ENCODE measurements around the gene NCK1.

DNA sequence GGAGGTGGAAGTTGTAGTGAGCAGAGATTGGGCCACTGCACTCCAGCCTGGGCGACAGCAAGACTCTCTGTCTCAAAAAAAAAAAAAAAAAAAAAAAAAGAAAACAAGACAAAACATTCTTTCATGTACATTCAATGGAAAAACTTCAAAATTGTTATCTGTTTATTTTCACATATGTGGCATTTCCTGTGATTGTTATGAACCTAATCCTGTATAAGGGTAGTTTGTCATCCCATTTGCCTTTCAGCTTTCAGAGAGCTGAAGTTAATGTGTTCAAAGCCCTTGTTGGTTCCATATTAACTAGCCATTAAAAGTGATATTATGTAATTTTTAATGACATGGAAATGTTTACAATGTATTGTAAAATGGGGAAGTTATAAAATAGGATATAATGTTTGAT is 17.3 kb upstream of the NCK1 start:
- no peak for TF ChIP-seq EZH2phosphoT487 (IDR thresholded peaks at IDR 0.05; ENCODE audit: borderline replicate concordance, low read depth, low read length)
- TF ChIP-seq, protein P1, sequence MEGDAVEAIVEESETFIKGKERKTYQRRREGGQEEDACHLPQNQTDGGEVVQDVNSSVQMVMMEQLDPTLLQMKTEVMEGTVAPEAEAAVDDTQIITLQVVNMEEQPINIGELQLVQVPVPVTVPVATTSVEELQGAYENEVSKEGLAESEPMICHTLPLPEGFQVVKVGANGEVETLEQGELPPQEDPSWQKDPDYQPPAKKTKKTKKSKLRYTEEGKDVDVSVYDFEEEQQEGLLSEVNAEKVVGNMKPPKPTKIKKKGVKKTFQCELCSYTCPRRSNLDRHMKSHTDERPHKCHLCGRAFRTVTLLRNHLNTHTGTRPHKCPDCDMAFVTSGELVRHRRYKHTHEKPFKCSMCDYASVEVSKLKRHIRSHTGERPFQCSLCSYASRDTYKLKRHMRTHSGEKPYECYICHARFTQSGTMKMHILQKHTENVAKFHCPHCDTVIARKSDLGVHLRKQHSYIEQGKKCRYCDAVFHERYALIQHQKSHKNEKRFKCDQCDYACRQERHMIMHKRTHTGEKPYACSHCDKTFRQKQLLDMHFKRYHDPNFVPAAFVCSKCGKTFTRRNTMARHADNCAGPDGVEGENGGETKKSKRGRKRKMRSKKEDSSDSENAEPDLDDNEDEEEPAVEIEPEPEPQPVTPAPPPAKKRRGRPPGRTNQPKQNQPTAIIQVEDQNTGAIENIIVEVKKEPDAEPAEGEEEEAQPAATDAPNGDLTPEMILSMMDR (conservative IDR thresholded peaks at IDR 0.05; ENCODE audit: low read length) = no peak

Data from OCI-LY7 (cell line).